Dedifferentiated amniotic fluid mesenchymal stem cell (primary cell): Measurements from ENCODE around the gene ZNF394.

Experiments
- DNase-seq: peaks from one replicate; pipeline ENCODE4 v3.0.0-alpha.2; 2016; ENCODE audit errors: extremely low spot score

Gene ZNF394

GRCh38 chr7:99493823-99494222 is 6.3 kb downstream of the ZNF394 start:
- no peak for DNase-seq

GRCh38 chr7:99490878-99491277 is 9.2 kb downstream of the ZNF394 start:
- no peak for DNase-seq

GRCh38 chr7:99489235-99489634 is 10.8 kb downstream of the ZNF394 start:
- DNase-seq = no peak

- DNase-seq = no peak
These were observed 15.0 kb downstream of the ZNF394 start for GRCh38 chr7:99485094-99485493.

- DNase-seq = no peak
These were observed 21.3 kb downstream of the ZNF394 start for GRCh38 chr7:99478464-99479440.

- DNase-seq = no peak
These were observed 24.0 kb downstream of the ZNF394 start for GRCh38 chr7:99476107-99476506.

- peak; percentile 50 for DNase-seq
These were observed 26.8 kb downstream of the ZNF394 start for GRCh38 chr7:99473315-99473596.

- peak; percentile 94 for DNase-seq
These were observed 27.3 kb downstream of the ZNF394 start, which contains the start of gene ZNF789 for GRCh38 chr7:99472561-99473314. Gene ZNF789, plus strand, starts transcription at chr7:99472890. Its CDS starts 3,567 bp downstream, at chr7:99476457.

GRCh38 chr7:99469381-99470065 is 30.6 kb downstream of the ZNF394 start:
- DNase-seq = no peak

- no peak for DNase-seq
These were observed 31.7 kb downstream of the ZNF394 start for GRCh38 chr7:99468336-99468918.

- DNase-seq = no peak
These were observed 34.7 kb downstream of the ZNF394 start for GRCh38 chr7:99465421-99465768.

GRCh38 chr7:99461221-99461620 is 38.9 kb downstream of the ZNF394 start:
- DNase-seq = no peak

- DNase-seq = no peak
These were observed 39.4 kb downstream of the ZNF394 start for GRCh38 chr7:99460651-99461050.

- DNase-seq = no peak
These were observed 41.0 kb downstream of the ZNF394 start for GRCh38 chr7:99459087-99459486.

GRCh38 chr7:99457650-99458493 is 42.2 kb downstream of the ZNF394 start:
- no peak for DNase-seq

- no peak for DNase-seq
These were observed 42.9 kb downstream of the ZNF394 start for GRCh38 chr7:99457050-99457649.

GRCh38 chr7:99456288-99456687 is 43.8 kb downstream of the ZNF394 start:
- no peak for DNase-seq

GRCh38 chr7:99455874-99456273 is 44.2 kb downstream of the ZNF394 start:
- no peak for DNase-seq

GRCh38 chr7:99453105-99453504 is 47.0 kb downstream of the ZNF394 start:
- DNase-seq = no peak

GRCh38 chr7:99452541-99452940 is 47.5 kb downstream of the ZNF394 start:
- DNase-seq = no peak

GRCh38 chr7:99451936-99452335 is 48.1 kb downstream of the ZNF394 start:
- DNase-seq = no peak
